ENCODE measurements around the gene MCRS1.
"Not testable (repeated sequence)": the region's sequence is repeated elsewhere in the genome, so short reads cannot be mapped to it uniquely, and the experiment has no call there.

Gene MCRS1

GRCh38 chr12:49515266-49515665 is 52.7 kb downstream of the MCRS1 start:
- DNase-seq (ENCODE audit: low read depth, low spot score): no peak

GRCh38 chr12:49512546-49512945 is 55.4 kb downstream of the MCRS1 start:
- DNase-seq (ENCODE audit: low read depth, low spot score): no peak

- no peak for DNase-seq (ENCODE audit: low read depth, low spot score)
These were observed 56.5 kb downstream of the MCRS1 start for GRCh38 chr12:49511410-49511809.

- not testable (repeated sequence) for DNase-seq (ENCODE audit: low read depth, low spot score)
These were observed 58.3 kb downstream of the MCRS1 start for GRCh38 chr12:49509681-49510080.
